ENCODE measurements around the gene CPSF7.
A peak's percentile ranks its signal among the peaks of the same experiment; 100 is the strongest.

The CPSF7 gene

DNA sequence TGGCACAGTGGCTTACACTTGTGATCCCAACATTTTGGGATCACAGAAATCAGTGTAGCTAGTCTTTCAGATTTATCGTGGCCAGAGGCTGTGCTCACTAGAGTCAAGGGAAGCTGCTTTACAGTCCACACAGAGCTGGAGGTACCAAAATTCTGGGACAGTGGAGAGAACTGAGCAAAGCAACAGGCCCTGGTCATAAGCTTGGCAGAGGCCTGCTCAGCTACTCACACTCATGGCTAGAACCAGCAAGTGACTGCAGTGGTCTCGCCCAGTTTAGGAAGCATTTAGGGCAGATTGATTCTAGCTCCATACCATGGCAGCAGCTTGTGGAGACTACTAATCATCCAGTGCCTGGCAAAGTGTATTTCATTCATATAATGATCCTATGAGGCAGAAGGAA lies 28.6 kb downstream of the CPSF7 start:
- peaks cover 8% of the 10 kb centered on the region for H3K79me1 ChIP-seq (ENCODE audit: low read length)
- H3K23ac ChIP-seq (ENCODE audit: low read length): no peak overlapping the region
- H4K12ac ChIP-seq (ENCODE audit: low read depth, low read length): no peak overlapping the region
- H3K4me2 ChIP-seq (ENCODE audit: low read length): no peak overlapping the region
- no peak overlapping the region for H3K27ac ChIP-seq (ENCODE audit: low read depth, low read length)
- H3K36me3 ChIP-seq (ENCODE audit: control insufficient read depth in 1 of 2, insufficient read depth in 2 of 2, low read length in 2 of 2): peaks cover 21 to 41% of the 10 kb centered on the region in 2 experiments
- H3K9me3 ChIP-seq (ENCODE audit: insufficient read depth, low read depth, low read length): no peaks in the 10 kb centered on the region
- H3K4me1 ChIP-seq (ENCODE audit: control insufficient read depth in 1 of 2, insufficient read depth in 2 of 2, low read length in 2 of 2): peaks cover 2 to 8% of the 10 kb centered on the region in 2 experiments
- H2AFZ ChIP-seq (ENCODE audit: insufficient read depth, low read length, poor library complexity): no peak overlapping the region
- H3K4ac ChIP-seq (ENCODE audit: low read depth, low read length): no peak overlapping the region
- no peaks in the 10 kb centered on the region for H3K79me2 ChIP-seq (ENCODE audit: control insufficient read depth, insufficient read depth, low read length, poor library complexity)
- no peak for DNase-seq
- H3K18ac ChIP-seq (ENCODE audit: low read length): no peak overlapping the region
- no peak overlapping the region for H2AK5ac ChIP-seq (ENCODE audit: low read length)
- no CpG with 5 or more reads among the region's 2 CpGs for WGBS (ENCODE audit: extremely low coverage, insufficient coverage, insufficient read length)
- no peak overlapping the region for H4K8ac ChIP-seq (ENCODE audit: low read depth, low read length)
- no peak overlapping the region for H2BK12ac ChIP-seq (ENCODE audit: low read length)
- H2BK5ac ChIP-seq (ENCODE audit: low read depth, low read length, poor library complexity): no peak overlapping the region
- H3K27me3 ChIP-seq (ENCODE audit: insufficient read depth, low read length): no peaks in the 10 kb centered on the region
- no peak overlapping the region for H2BK120ac ChIP-seq (ENCODE audit: insufficient read depth, low read length, poor library complexity)
- no peak overlapping the region for H4K91ac ChIP-seq (ENCODE audit: low read depth, low read length)
- no peak overlapping the region for H3K9ac ChIP-seq (ENCODE audit: low read length)
- H3K14ac ChIP-seq (ENCODE audit: low read length): no peak overlapping the region
- H3K4me3 ChIP-seq (ENCODE audit: low read depth, low read length): no peak overlapping the region

- peak overlapping the region; percentile 96 for H3K18ac ChIP-seq (ENCODE audit: low read length)
- H3K27ac ChIP-seq (ENCODE audit: low read depth, low read length): no peak overlapping the region
- H3K4me1 ChIP-seq (ENCODE audit: control insufficient read depth in 1 of 2, insufficient read depth in 2 of 2, low read length in 2 of 2): peaks cover 8% of the 10 kb centered on the region in 2 experiments
- H4K12ac ChIP-seq (ENCODE audit: low read depth, low read length): no peak overlapping the region
- H2BK5ac ChIP-seq (ENCODE audit: low read depth, low read length, poor library complexity): no peak overlapping the region
- no peak overlapping the region for H3K23ac ChIP-seq (ENCODE audit: low read length)
- peak overlapping the region; percentile 96 for H4K91ac ChIP-seq (ENCODE audit: low read depth, low read length)
- peaks cover 6% of the 10 kb centered on the region for H3K9me3 ChIP-seq (ENCODE audit: insufficient read depth, low read depth, low read length)
- H2BK12ac ChIP-seq (ENCODE audit: low read length): no peak overlapping the region
- no CpG with 5 or more reads among the region's 15 CpGs for WGBS (ENCODE audit: extremely low coverage, insufficient coverage, insufficient read length)
- peaks cover 9% of the 10 kb centered on the region for H3K79me1 ChIP-seq (ENCODE audit: low read length)
- no peak for DNase-seq
- H3K27me3 ChIP-seq (ENCODE audit: insufficient read depth, low read length): no peaks in the 10 kb centered on the region
- H3K79me2 ChIP-seq (ENCODE audit: control insufficient read depth, insufficient read depth, low read length, poor library complexity): peaks cover 6% of the 10 kb centered on the region
- peak overlapping the region; percentile 90 for H3K4me3 ChIP-seq (ENCODE audit: low read depth, low read length)
- H3K9ac ChIP-seq (ENCODE audit: low read length): peak overlapping the region; percentile 82
- H4K8ac ChIP-seq (ENCODE audit: low read depth, low read length): peak overlapping the region; percentile 100
- H3K36me3 ChIP-seq (ENCODE audit: control insufficient read depth in 1 of 2, insufficient read depth in 2 of 2, low read length in 2 of 2): peaks cover 11 to 12% of the 10 kb centered on the region in 2 experiments
- H3K14ac ChIP-seq (ENCODE audit: low read length): peak overlapping the region; percentile 81
- H2AK5ac ChIP-seq (ENCODE audit: low read length): no peak overlapping the region
- peak overlapping the region; percentile 97 for H3K4me2 ChIP-seq (ENCODE audit: low read length)
- H2AFZ ChIP-seq (ENCODE audit: insufficient read depth, low read length, poor library complexity): peak overlapping the region; percentile 99
- peak overlapping the region; percentile 87 for H3K4ac ChIP-seq (ENCODE audit: low read depth, low read length)
- H2BK120ac ChIP-seq (ENCODE audit: insufficient read depth, low read length, poor library complexity): peak overlapping the region; percentile 88
Observed at GRCh38 chr11:61392981-61393595, 36.7 kb downstream of the CPSF7 start.

- no peak overlapping the region for H4K91ac ChIP-seq (ENCODE audit: low read depth, low read length)
- no peak overlapping the region for H3K18ac ChIP-seq (ENCODE audit: low read length)
- no peaks in the 10 kb centered on the region for H3K27me3 ChIP-seq (ENCODE audit: insufficient read depth, low read length)
- H3K79me1 ChIP-seq (ENCODE audit: low read length): peaks cover 9% of the 10 kb centered on the region
- H2BK12ac ChIP-seq (ENCODE audit: low read length): no peak overlapping the region
- no peak overlapping the region for H3K23ac ChIP-seq (ENCODE audit: low read length)
- peaks cover 6% of the 10 kb centered on the region for H3K79me2 ChIP-seq (ENCODE audit: control insufficient read depth, insufficient read depth, low read length, poor library complexity)
- no peak overlapping the region for H3K9ac ChIP-seq (ENCODE audit: low read length)
- no peak overlapping the region for H4K12ac ChIP-seq (ENCODE audit: low read depth, low read length)
- no peak overlapping the region for H3K14ac ChIP-seq (ENCODE audit: low read length)
- H3K9me3 ChIP-seq (ENCODE audit: insufficient read depth, low read depth, low read length): peaks cover 6% of the 10 kb centered on the region
- H3K36me3 ChIP-seq (ENCODE audit: control insufficient read depth in 1 of 2, insufficient read depth in 2 of 2, low read length in 2 of 2): peaks cover 4 to 6% of the 10 kb centered on the region in 2 experiments
- H4K8ac ChIP-seq (ENCODE audit: low read depth, low read length): no peak overlapping the region
- no peak overlapping the region for H3K4me2 ChIP-seq (ENCODE audit: low read length)
- no peak overlapping the region for H2BK120ac ChIP-seq (ENCODE audit: insufficient read depth, low read length, poor library complexity)
- DNase-seq: no peak
- H2AK5ac ChIP-seq (ENCODE audit: low read length): no peak overlapping the region
- H2AFZ ChIP-seq (ENCODE audit: insufficient read depth, low read length, poor library complexity): no peak overlapping the region
- H3K27ac ChIP-seq (ENCODE audit: low read depth, low read length): no peak overlapping the region
- H3K4me3 ChIP-seq (ENCODE audit: low read depth, low read length): no peak overlapping the region
- H2BK5ac ChIP-seq (ENCODE audit: low read depth, low read length, poor library complexity): no peak overlapping the region
- H3K4me1 ChIP-seq (ENCODE audit: control insufficient read depth in 1 of 2, insufficient read depth in 2 of 2, low read length in 2 of 2): peaks cover 8% of the 10 kb centered on the region in 2 experiments
- no CpG with 5 or more reads among the region's 1 CpG for WGBS (ENCODE audit: extremely low coverage, insufficient coverage, insufficient read length)
- H3K4ac ChIP-seq (ENCODE audit: low read depth, low read length): no peak overlapping the region
Observed at GRCh38 chr11:61390161-61390560, 39.6 kb downstream of the CPSF7 start.

DNA sequence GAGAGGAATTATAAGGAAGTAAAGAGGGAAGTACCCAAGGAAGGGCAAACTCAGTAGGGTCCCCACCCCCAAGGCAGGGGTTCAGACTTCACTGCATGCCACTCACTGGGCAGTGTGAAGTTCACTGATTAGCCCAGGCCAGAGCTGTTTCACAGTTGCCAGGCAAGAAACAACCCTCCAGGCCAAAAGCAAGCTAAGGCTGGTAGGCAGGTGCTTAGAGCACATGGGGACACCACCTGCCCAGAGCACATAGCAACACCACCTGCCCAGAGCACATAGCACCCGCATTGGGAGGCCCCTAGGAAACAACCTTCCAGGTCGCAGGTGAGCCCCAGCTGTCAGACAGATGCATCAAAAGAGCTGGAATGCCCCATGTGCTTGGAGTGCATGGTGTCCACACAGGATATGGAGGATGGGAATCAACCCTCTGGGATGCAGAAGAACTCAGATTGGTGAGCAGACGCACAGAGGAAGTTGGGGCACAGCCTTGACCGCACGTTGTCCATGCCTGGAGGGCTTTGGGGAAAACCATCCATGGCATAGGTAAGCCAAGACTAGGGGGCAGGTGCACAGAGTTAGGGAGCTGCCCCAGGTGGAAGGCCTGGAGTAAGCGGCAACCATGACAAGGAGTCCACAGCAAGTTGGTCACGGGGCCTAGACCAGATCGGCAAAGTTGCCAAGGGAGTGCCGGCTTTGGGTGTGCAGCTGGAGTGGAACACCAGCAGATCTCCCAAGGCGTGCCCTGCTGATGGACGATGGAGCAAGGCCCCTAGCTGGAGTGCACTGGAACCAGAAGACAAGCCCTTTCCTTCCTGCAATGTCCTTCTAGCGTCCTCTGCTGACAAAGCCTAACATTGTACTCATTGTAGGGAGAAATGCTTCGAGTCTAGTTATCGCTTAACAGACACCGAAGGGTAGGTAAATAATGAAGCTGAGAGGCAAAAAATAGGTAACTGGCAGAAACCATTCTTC lies 45.2 kb downstream of the CPSF7 start:
- Histone ChIP-seq H3K4ac (ENCODE audit: low read depth, low read length) (no peak overlapping the region), H3K27ac (ENCODE audit: low read depth, low read length) (no peak overlapping the region), H3K27me3 (ENCODE audit: insufficient read depth, low read length) (no peaks in the 10 kb centered on the region), H3K9me3 (ENCODE audit: insufficient read depth, low read depth, low read length) (peaks cover 3% of the 10 kb centered on the region), H4K12ac (ENCODE audit: low read depth, low read length) (no peak overlapping the region), H3K79me2 (ENCODE audit: control insufficient read depth, insufficient read depth, low read length, poor library complexity) (no peaks in the 10 kb centered on the region), H3K4me3 (ENCODE audit: low read depth, low read length) (no peak overlapping the region), H3K9ac (ENCODE audit: low read length) (no peak overlapping the region), H2AK5ac (ENCODE audit: low read length) (no peak overlapping the region), H3K18ac (ENCODE audit: low read length) (no peak overlapping the region), H2BK12ac (ENCODE audit: low read length) (no peak overlapping the region), H3K4me2 (ENCODE audit: low read length) (no peak overlapping the region), H4K8ac (ENCODE audit: low read depth, low read length) (no peak overlapping the region), H3K23ac (ENCODE audit: low read length) (no peak overlapping the region), H2BK5ac (ENCODE audit: low read depth, low read length, poor library complexity) (no peak overlapping the region), H3K79me1 (ENCODE audit: low read length) (no peaks in the 10 kb centered on the region), H3K14ac (ENCODE audit: low read length) (no peak overlapping the region), H2BK120ac (ENCODE audit: insufficient read depth, low read length, poor library complexity) (no peak overlapping the region), H3K36me3 (ENCODE audit: control insufficient read depth in 1 of 2, insufficient read depth in 2 of 2, low read length in 2 of 2) (no peaks in the 10 kb centered on the region), H4K91ac (ENCODE audit: low read depth, low read length) (no peak overlapping the region), H3K4me1 (ENCODE audit: control insufficient read depth in 1 of 2, insufficient read depth in 2 of 2, low read length in 2 of 2) (no peaks in the 10 kb centered on the region), H2AFZ (ENCODE audit: insufficient read depth, low read length, poor library complexity) (no peak overlapping the region)
- WGBS (ENCODE audit: extremely low coverage, insufficient coverage, insufficient read length): no CpG with 5 or more reads among the region's 15 CpGs
- DNase-seq: peak; percentile 79 to 95

Measured in trophoblast cell (in vitro differentiated cells and primary cell).